ENCODE results near the gene TBC1D7.

DNA sequence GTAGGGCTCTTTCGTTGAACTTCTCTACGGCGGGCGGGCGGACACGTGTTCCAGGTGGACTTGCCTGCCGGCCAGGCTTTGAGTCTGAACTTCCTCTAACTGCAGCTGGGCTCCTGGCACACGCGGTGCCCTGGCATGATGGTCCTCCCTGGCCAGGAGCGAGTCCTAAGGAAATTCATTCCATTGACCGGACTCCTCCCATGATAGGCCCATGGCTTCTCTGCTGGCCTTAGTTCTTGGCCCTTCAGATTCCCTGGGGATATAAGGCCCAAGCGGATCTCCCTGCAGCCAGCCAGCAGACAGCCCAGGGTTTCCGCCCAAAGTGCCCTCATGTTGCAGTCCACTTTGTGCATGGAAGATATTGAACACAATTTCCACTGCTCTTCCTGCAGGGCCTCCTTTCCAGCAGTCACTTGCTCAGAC lies 39.4 kb downstream of the TBC1D7 start:
- TF ChIP-seq, protein P1, sequence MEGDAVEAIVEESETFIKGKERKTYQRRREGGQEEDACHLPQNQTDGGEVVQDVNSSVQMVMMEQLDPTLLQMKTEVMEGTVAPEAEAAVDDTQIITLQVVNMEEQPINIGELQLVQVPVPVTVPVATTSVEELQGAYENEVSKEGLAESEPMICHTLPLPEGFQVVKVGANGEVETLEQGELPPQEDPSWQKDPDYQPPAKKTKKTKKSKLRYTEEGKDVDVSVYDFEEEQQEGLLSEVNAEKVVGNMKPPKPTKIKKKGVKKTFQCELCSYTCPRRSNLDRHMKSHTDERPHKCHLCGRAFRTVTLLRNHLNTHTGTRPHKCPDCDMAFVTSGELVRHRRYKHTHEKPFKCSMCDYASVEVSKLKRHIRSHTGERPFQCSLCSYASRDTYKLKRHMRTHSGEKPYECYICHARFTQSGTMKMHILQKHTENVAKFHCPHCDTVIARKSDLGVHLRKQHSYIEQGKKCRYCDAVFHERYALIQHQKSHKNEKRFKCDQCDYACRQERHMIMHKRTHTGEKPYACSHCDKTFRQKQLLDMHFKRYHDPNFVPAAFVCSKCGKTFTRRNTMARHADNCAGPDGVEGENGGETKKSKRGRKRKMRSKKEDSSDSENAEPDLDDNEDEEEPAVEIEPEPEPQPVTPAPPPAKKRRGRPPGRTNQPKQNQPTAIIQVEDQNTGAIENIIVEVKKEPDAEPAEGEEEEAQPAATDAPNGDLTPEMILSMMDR (IDR thresholded peaks at IDR 0.05; ENCODE audit: insufficient read depth, low read length, poor library complexity, severe bottlenecking) = no peak
- TF ChIP-seq EZH2phosphoT487 (conservative IDR thresholded peaks at IDR 0.05; ENCODE audit: low read length) = no peak

Data from SU-DHL-6 (cell line).